ENCODE measurements around the gene DST.

The DST gene

DNA sequence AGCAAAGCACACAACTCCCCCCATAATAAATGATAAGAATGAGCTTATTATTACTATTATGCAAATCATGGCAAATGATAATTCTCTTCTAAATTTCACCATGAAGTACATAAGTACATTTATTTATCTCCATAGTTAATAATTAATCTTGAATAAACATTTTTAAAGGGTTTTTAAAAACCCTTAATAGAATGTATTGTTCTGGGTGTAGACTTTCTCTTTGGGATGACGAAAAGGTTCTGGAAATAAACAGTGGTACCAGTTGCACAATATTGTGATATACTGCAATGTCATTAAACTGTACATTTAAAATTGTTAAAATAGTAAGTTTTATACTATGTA, 18.0 kb downstream of the DST start:
- DNase-seq (ENCODE audit: insufficient read length, low spot score) (no peak), FAIRE-seq (no peak)
- TF ChIP-seq, protein P1, sequence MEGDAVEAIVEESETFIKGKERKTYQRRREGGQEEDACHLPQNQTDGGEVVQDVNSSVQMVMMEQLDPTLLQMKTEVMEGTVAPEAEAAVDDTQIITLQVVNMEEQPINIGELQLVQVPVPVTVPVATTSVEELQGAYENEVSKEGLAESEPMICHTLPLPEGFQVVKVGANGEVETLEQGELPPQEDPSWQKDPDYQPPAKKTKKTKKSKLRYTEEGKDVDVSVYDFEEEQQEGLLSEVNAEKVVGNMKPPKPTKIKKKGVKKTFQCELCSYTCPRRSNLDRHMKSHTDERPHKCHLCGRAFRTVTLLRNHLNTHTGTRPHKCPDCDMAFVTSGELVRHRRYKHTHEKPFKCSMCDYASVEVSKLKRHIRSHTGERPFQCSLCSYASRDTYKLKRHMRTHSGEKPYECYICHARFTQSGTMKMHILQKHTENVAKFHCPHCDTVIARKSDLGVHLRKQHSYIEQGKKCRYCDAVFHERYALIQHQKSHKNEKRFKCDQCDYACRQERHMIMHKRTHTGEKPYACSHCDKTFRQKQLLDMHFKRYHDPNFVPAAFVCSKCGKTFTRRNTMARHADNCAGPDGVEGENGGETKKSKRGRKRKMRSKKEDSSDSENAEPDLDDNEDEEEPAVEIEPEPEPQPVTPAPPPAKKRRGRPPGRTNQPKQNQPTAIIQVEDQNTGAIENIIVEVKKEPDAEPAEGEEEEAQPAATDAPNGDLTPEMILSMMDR (IDR thresholded peaks at IDR 0.05; ENCODE audit: insufficient read depth, missing control alignments): no peak

DNA sequence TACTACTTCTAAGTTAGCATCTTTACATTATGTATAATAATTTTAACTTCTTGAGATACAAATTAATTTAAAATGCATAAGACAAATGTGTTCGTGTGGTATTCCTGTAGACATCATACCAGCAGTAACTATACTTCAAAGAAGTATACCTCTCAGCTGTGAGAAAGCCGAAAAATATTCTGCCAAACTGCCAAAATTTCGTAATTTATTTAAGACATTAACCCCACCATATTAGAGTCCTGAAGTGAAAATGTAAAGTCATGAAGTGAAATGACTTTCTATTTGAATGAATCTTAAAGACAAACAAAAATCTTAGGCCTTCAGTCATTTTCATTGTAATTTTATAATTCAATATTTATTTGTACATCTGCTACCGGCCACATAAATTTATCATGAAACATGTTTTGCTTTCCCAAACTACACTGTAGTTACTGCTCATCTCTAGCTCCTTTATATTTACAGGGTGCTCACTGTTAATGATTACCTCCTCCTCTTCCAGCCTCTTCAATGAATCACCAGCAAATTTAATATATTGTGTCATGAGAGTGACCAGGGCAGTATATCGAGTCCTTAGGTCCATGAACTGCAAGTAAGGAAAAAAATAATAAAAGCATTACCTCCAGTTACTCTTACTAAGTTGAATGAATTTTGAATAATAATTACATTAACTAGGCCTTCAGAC, 18.5 kb downstream of the DST start:
- TF ChIP-seq, protein P1 (IDR thresholded peaks at IDR 0.05; ENCODE audit: insufficient read depth, missing control alignments): no peak
- DNase-seq (ENCODE audit: insufficient read length, low spot score) (no peak), FAIRE-seq (no peak)

DNA sequence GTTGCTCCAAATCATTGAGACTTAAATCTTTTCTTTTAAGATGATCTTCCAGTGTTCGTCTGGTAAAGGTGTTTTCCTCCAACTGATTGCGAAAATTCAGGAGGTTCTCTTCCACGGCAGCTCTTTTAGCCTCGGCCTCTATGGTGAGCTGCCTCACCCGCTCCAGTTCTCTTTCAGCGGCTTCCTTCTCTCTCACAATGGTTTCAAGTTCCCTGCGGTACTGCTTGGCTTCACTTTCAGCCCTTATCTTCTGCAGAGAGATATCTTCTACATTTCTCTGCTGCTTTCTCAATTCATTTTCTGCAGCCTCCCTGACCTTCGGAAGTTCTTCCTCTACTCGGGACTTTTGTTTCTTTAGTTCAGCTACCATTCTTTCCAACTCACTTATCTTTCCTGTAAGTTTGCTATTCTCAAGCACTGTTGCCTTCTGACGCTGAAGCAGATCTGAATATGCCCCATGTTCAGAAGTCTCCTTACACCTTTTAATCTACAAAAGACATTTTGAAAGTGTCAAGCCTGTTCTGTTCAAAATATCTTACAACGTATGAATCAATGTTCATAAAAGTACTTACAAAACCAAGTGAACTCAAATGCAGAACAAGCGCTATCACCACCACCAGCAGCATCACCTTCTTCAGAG, 22.3 kb downstream of the DST start:
- DNase-seq (ENCODE audit: insufficient read length, low spot score) (no peak), FAIRE-seq (no peak)
- TF ChIP-seq, protein P1 (IDR thresholded peaks at IDR 0.05; ENCODE audit: insufficient read depth, missing control alignments): no peak

DNA sequence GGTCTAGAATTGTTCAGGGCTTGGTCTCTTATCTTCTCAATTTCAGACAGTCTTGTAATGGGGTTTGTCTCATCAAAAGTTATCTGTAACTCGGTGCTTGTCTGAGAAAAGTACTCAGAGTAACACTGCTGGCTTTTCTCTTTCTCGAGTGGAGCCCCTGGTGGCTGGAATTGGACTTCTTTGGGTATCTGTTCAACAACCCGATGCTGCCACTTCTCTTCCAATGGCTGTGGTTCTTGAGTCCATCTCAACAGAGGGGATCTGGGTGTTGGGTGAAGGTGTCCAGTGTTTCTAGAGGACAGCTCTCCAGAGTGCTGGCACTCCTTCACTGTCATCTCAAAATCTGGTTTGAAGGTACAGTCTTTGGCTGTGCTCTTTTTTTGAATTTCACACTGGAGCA, 24.6 kb downstream of the DST start:
- DNase-seq (ENCODE audit: insufficient read length, low spot score): no peak
- TF ChIP-seq, protein P1 (IDR thresholded peaks at IDR 0.05; ENCODE audit: insufficient read depth, missing control alignments): no peak
- no peak for FAIRE-seq

GRCh38 chr6:56616967-56617366, 25.7 kb downstream of the DST start:
- TF ChIP-seq, protein P1 (IDR thresholded peaks at IDR 0.05; ENCODE audit: insufficient read depth, missing control alignments): no peak
- FAIRE-seq (peak; percentile 69), DNase-seq (ENCODE audit: insufficient read length, low spot score) (no peak)

DNA sequence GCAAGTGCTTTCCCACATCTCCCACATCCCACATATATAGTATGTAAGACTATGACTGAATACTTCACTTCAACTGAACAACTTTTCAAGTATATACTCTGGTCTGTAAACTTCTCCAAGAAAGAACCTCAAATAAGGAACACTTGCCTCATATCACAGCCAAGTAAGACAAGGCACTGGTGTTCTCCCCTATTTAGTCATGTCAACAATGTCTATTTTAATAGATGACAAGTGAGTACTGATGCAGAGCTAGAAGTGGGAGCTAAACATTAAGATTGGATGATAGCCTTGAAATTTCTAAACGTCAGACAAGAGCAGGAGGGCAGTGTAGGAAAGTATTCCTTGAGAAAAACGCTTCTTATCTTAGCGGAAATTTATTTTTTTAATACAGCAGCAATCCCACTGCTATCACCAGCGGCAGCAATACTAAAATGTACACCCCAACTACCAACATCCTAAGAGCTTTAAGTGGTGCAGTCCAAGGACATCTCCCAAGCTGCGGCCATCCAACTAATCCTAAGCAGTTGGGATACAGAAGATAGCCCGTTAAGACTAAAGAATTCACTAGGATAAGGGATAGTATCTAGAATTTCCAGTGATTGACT, 29.3 kb downstream of the DST start:
- DNase-seq (ENCODE audit: insufficient read length, low spot score) (no peak), FAIRE-seq (no peak)
- TF ChIP-seq, protein P1 (IDR thresholded peaks at IDR 0.05; ENCODE audit: insufficient read depth, missing control alignments): no peak

GRCh38 chr6:56608332-56608731, 34.4 kb downstream of the DST start:
- no peak for FAIRE-seq
- TF ChIP-seq, protein P1 (IDR thresholded peaks at IDR 0.05; ENCODE audit: insufficient read depth, missing control alignments): no peak
- DNase-seq (ENCODE audit: insufficient read length, low spot score): no peak

Measured in D721Med (cell line).